ENCODE results near the gene GPATCH1. TPM values are rescaled to one million over a fixed set of nuclear protein-coding genes. Genes with fewer than 3 reads are reported as not detected.
"Not testable (repeated sequence)": the region's sequence is repeated elsewhere in the genome, so short reads cannot be mapped to it uniquely, and the experiment has no call there.

GPATCH1 gene
- total RNA-seq, 1 experiment from 2014 or later, result 2.9 TPM

DNA sequence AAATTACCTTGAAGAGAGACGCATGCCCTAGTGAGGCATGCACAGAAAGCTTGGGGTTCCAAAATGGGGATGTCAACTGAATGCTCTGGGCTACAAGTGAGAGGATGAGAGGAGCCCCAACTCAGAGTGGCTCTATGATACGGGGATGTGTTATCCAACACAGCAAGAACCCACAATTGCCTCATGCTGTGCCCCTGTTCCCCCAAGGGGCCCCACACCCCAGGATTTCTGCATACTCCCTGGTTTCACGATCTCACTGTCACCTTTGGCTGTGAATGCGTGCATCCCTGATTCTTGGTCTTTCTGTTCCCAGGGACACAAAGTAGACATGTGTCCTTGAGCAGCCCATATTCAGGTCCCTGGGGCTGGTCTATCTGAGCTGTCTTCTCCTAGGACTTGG lies 80.2 kb downstream of the GPATCH1 start:
- no peaks in the 10 kb centered on the region for H3K36me3 ChIP-seq (ENCODE audit: insufficient read depth, low read length)
- H3K9me2 ChIP-seq (replicated peaks; ENCODE audit: insufficient read depth, low read length), result no peaks in the 10 kb centered on the region
- no peaks in the 10 kb centered on the region for H3K4me1 ChIP-seq (ENCODE audit: low read length)
- H4K20me1 ChIP-seq (ENCODE audit: insufficient read depth, low read depth, low read length), result no peaks in the 10 kb centered on the region
- H3K27me3 ChIP-seq (ENCODE audit: low read length), result no peaks in the 10 kb centered on the region
- no peak overlapping the region for H3K4me2 ChIP-seq (ENCODE audit: low read depth, low read length, poor library complexity, severe bottlenecking)
- no peak overlapping the region for H3K9ac ChIP-seq (ENCODE audit: low read length)
- H3K4me3 ChIP-seq (ENCODE audit: low read length), result no peak overlapping the region
- no peaks in the 10 kb centered on the region for H3K9me3 ChIP-seq (ENCODE audit: low read length)
- no peak overlapping the region for H3K27ac ChIP-seq (ENCODE audit: low read length)
- H2AFZ ChIP-seq (ENCODE audit: low read length), result no peak overlapping the region
- no peaks in the 10 kb centered on the region for H3K79me2 ChIP-seq (ENCODE audit: low read length)
- DNase-seq, result no peak

DNA sequence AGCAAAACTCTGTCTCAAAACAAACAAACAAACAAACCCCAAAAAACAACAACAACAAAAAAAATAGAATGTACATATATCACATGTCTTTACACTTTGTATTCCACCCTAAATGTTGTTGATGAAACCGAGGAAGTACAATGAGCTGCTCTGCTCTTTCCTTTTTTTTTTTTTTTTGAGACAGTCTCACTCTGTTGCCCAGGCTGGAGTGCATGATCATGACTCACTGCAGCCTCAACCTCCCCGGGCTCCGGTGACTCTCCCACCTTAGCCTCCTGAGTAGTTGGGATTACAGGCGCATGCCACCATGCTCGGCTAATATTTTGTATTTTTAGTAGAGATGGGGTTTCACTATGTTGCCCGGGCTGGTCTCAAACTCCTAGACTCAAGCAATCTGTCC lies 82.5 kb downstream of the GPATCH1 start:
- Histone ChIP-seq H3K36me3 (ENCODE audit: insufficient read depth, low read length) (no peaks in the 10 kb centered on the region), H3K4me3 (ENCODE audit: low read length) (no peak overlapping the region), H3K9ac (ENCODE audit: low read length) (no peak overlapping the region), H2AFZ (ENCODE audit: low read length) (no peak overlapping the region), H3K79me2 (ENCODE audit: low read length) (no peaks in the 10 kb centered on the region), H3K4me2 (ENCODE audit: low read depth, low read length, poor library complexity, severe bottlenecking) (no peak overlapping the region), H3K4me1 (ENCODE audit: low read length) (no peaks in the 10 kb centered on the region), H3K9me2 (replicated peaks; ENCODE audit: insufficient read depth, low read length) (no peaks in the 10 kb centered on the region), H4K20me1 (ENCODE audit: insufficient read depth, low read depth, low read length) (no peaks in the 10 kb centered on the region), H3K27me3 (ENCODE audit: low read length) (no peaks in the 10 kb centered on the region), H3K9me3 (ENCODE audit: low read length) (no peaks in the 10 kb centered on the region), H3K27ac (ENCODE audit: low read length) (no peak overlapping the region)
- no peak for DNase-seq

- not testable (repeated sequence) for DNase-seq; H3K4me2 ChIP-seq (ENCODE audit: low read depth, low read length, poor library complexity, severe bottlenecking); H3K36me3 ChIP-seq (ENCODE audit: insufficient read depth, low read length); H3K9ac ChIP-seq (ENCODE audit: low read length); H3K4me3 ChIP-seq (ENCODE audit: low read length); H4K20me1 ChIP-seq (ENCODE audit: insufficient read depth, low read depth, low read length); H3K9me2 ChIP-seq (replicated peaks; ENCODE audit: insufficient read depth, low read length); H3K27ac ChIP-seq (ENCODE audit: low read length); H3K9me3 ChIP-seq (ENCODE audit: low read length); H2AFZ ChIP-seq (ENCODE audit: low read length); H3K79me2 ChIP-seq (ENCODE audit: low read length); H3K27me3 ChIP-seq (ENCODE audit: low read length); H3K4me1 ChIP-seq (ENCODE audit: low read length)
Observed at GRCh38 chr19:33166037-33166436, 85.1 kb downstream of the GPATCH1 start.

- Histone ChIP-seq H3K9me2 (replicated peaks; ENCODE audit: insufficient read depth, low read length) (no peaks in the 10 kb centered on the region), H3K27ac (ENCODE audit: low read length) (no peak overlapping the region), H3K4me1 (ENCODE audit: low read length) (no peaks in the 10 kb centered on the region), H3K4me3 (ENCODE audit: low read length) (no peak overlapping the region), H3K36me3 (ENCODE audit: insufficient read depth, low read length) (no peaks in the 10 kb centered on the region), H2AFZ (ENCODE audit: low read length) (no peak overlapping the region), H3K9me3 (ENCODE audit: low read length) (no peaks in the 10 kb centered on the region), H3K79me2 (ENCODE audit: low read length) (no peaks in the 10 kb centered on the region), H3K4me2 (ENCODE audit: low read depth, low read length, poor library complexity, severe bottlenecking) (no peak overlapping the region), H4K20me1 (ENCODE audit: insufficient read depth, low read depth, low read length) (no peaks in the 10 kb centered on the region), H3K27me3 (ENCODE audit: low read length) (no peaks in the 10 kb centered on the region), H3K9ac (ENCODE audit: low read length) (no peak overlapping the region)
- DNase-seq, result no peak
Observed at GRCh38 chr19:33167438-33167837, 86.5 kb downstream of the GPATCH1 start.

DNA sequence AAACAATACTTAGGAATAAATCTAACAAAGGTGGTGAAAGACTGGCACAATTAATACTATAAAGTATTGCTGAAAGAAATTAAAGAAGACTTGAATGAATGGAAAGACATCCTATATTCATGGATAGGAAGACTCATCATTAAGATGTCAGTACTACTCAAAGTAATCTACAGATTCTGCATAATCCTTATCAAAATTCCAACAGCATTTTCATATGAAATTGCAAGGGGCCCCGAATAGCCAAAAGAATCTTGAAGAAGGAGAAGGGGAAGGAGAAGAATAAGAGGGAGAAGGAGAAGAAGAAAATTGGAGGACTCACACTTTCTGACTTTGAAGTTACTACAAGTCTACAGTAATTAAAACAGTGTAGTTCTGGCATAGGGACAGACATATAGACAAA lies 87.5 kb downstream of the GPATCH1 start:
- Histone ChIP-seq H3K4me2 (ENCODE audit: low read depth, low read length, poor library complexity, severe bottlenecking) (no peak overlapping the region), H4K20me1 (ENCODE audit: insufficient read depth, low read depth, low read length) (no peaks in the 10 kb centered on the region), H2AFZ (ENCODE audit: low read length) (no peak overlapping the region), H3K27ac (ENCODE audit: low read length) (no peak overlapping the region), H3K27me3 (ENCODE audit: low read length) (no peaks in the 10 kb centered on the region), H3K9me3 (ENCODE audit: low read length) (no peaks in the 10 kb centered on the region), H3K9ac (ENCODE audit: low read length) (no peak overlapping the region), H3K36me3 (ENCODE audit: insufficient read depth, low read length) (no peaks in the 10 kb centered on the region), H3K4me3 (ENCODE audit: low read length) (no peak overlapping the region), H3K79me2 (ENCODE audit: low read length) (no peaks in the 10 kb centered on the region), H3K9me2 (replicated peaks; ENCODE audit: insufficient read depth, low read length) (no peaks in the 10 kb centered on the region), H3K4me1 (ENCODE audit: low read length) (no peaks in the 10 kb centered on the region)
- DNase-seq, result no peak

DNA sequence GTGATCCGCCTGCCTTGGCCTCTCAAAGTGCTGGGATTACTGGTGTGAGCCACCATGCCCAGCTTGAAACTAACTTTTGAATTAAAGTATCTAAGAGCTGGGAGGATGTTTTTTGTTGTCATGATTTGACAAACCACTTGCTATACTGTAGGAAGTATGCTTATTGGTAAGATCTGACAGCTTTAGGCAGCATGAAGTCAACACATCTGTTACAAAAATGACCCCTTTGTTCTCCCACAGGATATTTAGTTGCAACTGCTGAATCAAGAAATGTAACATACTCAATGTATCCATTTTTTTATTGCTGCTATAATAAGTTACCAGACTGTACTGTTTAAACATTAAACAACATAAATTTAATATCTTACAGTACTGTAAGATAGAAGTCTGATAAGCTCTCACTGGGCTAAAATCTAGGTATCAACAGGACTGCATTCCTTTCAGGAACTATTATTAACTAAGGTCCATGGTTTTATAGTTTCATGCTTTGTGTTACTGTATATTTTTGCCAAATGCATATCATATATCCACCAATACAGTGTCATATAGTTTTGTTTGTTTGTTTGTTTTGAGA lies 90.3 kb downstream of the GPATCH1 start:
- peaks cover 11% of the 10 kb centered on the region for H3K79me2 ChIP-seq (ENCODE audit: low read length)
- H3K4me3 ChIP-seq (ENCODE audit: low read length), result no peak overlapping the region
- DNase-seq, result no peak
- no peaks in the 10 kb centered on the region for H3K9me3 ChIP-seq (ENCODE audit: low read length)
- no peak overlapping the region for H3K27ac ChIP-seq (ENCODE audit: low read length)
- H3K9me2 ChIP-seq (replicated peaks; ENCODE audit: insufficient read depth, low read length), result no peaks in the 10 kb centered on the region
- peaks cover 9% of the 10 kb centered on the region for H3K4me1 ChIP-seq (ENCODE audit: low read length)
- H3K4me2 ChIP-seq (ENCODE audit: low read depth, low read length, poor library complexity, severe bottlenecking), result no peak overlapping the region
- no peak overlapping the region for H2AFZ ChIP-seq (ENCODE audit: low read length)
- no peaks in the 10 kb centered on the region; the same call in 1 of the 2 replicates for H4K20me1 ChIP-seq (ENCODE audit: insufficient read depth, low read depth, low read length)
- H3K36me3 ChIP-seq (ENCODE audit: insufficient read depth, low read length), result no peaks in the 10 kb centered on the region
- no peaks in the 10 kb centered on the region for H3K27me3 ChIP-seq (ENCODE audit: low read length)
- H3K9ac ChIP-seq (ENCODE audit: low read length), result no peak overlapping the region

DNA sequence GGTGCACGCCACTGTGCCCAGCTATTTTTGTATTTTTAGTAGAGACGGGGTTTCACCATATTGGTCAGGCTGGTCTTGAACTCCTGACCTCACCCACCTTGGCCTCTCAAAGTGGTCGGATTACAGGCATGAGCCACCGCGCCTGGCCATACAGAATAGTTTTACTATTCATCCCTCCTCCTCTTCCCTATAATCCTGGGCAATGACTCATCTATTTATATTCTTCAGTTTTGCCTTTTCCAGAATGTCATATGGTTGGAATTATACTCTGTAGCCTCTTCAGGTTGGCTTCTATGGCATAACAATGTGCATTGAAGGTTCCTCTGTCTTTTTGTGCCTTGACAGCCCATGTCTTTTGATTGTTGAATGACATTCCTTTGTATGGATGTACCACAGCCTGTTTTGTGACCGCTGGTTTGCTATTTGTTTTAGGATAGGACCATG lies 91.0 kb downstream of the GPATCH1 start:
- H3K4me1 ChIP-seq (ENCODE audit: low read length), result peaks cover 9% of the 10 kb centered on the region
- no peak overlapping the region for H3K4me2 ChIP-seq (ENCODE audit: low read depth, low read length, poor library complexity, severe bottlenecking)
- DNase-seq, result no peak
- no peaks in the 10 kb centered on the region for H3K27me3 ChIP-seq (ENCODE audit: low read length)
- H3K36me3 ChIP-seq (ENCODE audit: insufficient read depth, low read length), result no peaks in the 10 kb centered on the region
- no peak overlapping the region for H3K27ac ChIP-seq (ENCODE audit: low read length)
- peaks cover 12% of the 10 kb centered on the region for H3K79me2 ChIP-seq (ENCODE audit: low read length)
- no peaks in the 10 kb centered on the region for H3K9me3 ChIP-seq (ENCODE audit: low read length)
- no peak overlapping the region for H3K4me3 ChIP-seq (ENCODE audit: low read length)
- no peak overlapping the region for H2AFZ ChIP-seq (ENCODE audit: low read length)
- no peak overlapping the region for H3K9ac ChIP-seq (ENCODE audit: low read length)
- no peaks in the 10 kb centered on the region; the same call in 1 of the 2 replicates for H4K20me1 ChIP-seq (ENCODE audit: insufficient read depth, low read depth, low read length)
- no peaks in the 10 kb centered on the region for H3K9me2 ChIP-seq (replicated peaks; ENCODE audit: insufficient read depth, low read length)

GRCh38 chr19:33174186-33174585 lies 93.2 kb downstream of the GPATCH1 start:
- no peak for DNase-seq
- H3K9me2 ChIP-seq (replicated peaks; ENCODE audit: insufficient read depth, low read length), result no peaks in the 10 kb centered on the region

More at GRCh38 chr19:33174186-33174585, 93.2 kb downstream of the GPATCH1 start:
- Histone ChIP-seq H3K9ac (ENCODE audit: low read length) (no peak overlapping the region), H3K4me3 (ENCODE audit: low read length) (no peak overlapping the region), H3K27ac (ENCODE audit: low read length) (no peak overlapping the region), H2AFZ (ENCODE audit: low read length) (no peak overlapping the region), H3K79me2 (ENCODE audit: low read length) (peaks cover 12% of the 10 kb centered on the region), H3K27me3 (ENCODE audit: low read length) (no peaks in the 10 kb centered on the region), H3K4me1 (ENCODE audit: low read length) (peaks cover 19% of the 10 kb centered on the region), H3K36me3 (ENCODE audit: insufficient read depth, low read length) (no peaks in the 10 kb centered on the region), H3K9me3 (ENCODE audit: low read length) (no peaks in the 10 kb centered on the region), H4K20me1 (ENCODE audit: insufficient read depth, low read depth, low read length) (no peaks in the 10 kb centered on the region; the same call in 1 of the 2 replicates), H3K4me2 (ENCODE audit: low read depth, low read length, poor library complexity, severe bottlenecking) (no peak overlapping the region)
